ENCODE results near the gene NDUFA8. TPM values are rescaled to one million over a fixed set of nuclear protein-coding genes. Genes with fewer than 3 reads are reported as not detected.

Gene NDUFA8
- total and polyA plus RNA-seq, 2 experiments from 2014 or later, result 36.6 to 144 TPM

DNA sequence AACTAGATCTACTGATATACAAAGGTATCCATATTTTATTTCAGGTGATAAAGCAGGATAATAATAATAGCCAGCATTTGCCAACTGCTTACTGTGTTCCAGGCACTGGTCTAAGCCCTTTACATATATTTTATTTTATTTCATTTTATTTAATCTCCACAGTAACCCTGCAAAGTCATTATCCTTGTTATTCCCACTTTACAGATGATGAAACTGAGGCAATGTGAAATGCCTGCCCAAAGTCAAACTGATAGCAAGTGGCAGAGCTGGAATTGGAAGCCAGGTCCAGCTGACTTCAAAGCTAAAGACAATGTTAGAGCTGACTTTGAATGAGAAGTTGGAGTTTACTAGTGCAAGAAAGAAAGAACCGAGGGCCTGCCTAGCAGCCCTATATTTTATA, 25.0 kb upstream of the NDUFA8 start (continued):
- TF ChIP-seq, protein P1, sequence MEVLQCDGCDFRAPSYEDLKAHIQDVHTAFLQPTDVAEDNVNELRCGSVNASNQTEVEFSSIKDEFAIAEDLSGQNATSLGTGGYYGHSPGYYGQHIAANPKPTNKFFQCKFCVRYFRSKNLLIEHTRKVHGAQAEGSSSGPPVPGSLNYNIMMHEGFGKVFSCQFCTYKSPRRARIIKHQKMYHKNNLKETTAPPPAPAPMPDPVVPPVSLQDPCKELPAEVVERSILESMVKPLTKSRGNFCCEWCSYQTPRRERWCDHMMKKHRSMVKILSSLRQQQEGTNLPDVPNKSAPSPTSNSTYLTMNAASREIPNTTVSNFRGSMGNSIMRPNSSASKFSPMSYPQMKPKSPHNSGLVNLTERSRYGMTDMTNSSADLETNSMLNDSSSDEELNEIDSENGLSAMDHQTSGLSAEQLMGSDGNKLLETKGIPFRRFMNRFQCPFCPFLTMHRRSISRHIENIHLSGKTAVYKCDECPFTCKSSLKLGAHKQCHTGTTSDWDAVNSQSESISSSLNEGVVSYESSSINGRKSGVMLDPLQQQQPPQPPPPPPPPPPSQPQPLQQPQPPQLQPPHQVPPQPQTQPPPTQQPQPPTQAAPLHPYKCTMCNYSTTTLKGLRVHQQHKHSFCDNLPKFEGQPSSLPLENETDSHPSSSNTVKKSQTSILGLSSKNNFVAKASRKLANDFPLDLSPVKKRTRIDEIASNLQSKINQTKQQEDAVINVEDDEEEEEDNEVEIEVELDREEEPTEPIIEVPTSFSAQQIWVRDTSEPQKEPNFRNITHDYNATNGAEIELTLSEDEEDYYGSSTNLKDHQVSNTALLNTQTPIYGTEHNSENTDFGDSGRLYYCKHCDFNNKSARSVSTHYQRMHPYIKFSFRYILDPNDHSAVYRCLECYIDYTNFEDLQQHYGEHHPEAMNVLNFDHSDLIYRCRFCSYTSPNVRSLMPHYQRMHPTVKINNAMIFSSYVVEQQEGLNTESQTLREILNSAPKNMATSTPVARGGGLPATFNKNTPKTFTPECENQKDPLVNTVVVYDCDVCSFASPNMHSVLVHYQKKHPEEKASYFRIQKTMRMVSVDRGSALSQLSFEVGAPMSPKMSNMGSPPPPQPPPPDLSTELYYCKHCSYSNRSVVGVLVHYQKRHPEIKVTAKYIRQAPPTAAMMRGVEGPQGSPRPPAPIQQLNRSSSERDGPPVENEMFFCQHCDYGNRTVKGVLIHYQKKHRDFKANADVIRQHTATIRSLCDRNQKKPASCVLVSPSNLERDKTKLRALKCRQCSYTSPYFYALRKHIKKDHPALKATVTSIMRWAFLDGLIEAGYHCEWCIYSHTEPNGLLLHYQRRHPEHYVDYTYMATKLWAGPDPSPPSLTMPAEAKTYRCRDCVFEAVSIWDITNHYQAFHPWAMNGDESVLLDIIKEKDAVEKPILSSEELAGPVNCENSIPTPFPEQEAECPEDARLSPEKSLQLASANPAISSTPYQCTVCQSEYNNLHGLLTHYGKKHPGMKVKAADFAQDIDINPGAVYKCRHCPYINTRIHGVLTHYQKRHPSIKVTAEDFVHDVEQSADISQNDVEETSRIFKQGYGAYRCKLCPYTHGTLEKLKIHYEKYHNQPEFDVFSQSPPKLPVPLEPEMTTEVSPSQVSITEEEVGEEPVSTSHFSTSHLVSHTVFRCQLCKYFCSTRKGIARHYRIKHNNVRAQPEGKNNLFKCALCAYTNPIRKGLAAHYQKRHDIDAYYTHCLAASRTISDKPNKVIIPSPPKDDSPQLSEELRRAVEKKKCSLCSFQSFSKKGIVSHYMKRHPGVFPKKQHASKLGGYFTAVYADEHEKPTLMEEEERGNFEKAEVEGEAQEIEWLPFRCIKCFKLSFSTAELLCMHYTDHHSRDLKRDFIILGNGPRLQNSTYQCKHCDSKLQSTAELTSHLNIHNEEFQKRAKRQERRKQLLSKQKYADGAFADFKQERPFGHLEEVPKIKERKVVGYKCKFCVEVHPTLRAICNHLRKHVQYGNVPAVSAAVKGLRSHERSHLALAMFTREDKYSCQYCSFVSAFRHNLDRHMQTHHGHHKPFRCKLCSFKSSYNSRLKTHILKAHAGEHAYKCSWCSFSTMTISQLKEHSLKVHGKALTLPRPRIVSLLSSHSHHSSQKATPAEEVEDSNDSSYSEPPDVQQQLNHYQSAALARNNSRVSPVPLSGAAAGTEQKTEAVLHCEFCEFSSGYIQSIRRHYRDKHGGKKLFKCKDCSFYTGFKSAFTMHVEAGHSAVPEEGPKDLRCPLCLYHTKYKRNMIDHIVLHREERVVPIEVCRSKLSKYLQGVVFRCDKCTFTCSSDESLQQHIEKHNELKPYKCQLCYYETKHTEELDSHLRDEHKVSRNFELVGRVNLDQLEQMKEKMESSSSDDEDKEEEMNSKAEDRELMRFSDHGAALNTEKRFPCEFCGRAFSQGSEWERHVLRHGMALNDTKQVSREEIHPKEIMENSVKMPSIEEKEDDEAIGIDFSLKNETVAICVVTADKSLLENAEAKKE (CRISPR knock-in tag; IDR thresholded peaks at IDR 0.05), result no peak
- TF ChIP-seq, protein P2, sequence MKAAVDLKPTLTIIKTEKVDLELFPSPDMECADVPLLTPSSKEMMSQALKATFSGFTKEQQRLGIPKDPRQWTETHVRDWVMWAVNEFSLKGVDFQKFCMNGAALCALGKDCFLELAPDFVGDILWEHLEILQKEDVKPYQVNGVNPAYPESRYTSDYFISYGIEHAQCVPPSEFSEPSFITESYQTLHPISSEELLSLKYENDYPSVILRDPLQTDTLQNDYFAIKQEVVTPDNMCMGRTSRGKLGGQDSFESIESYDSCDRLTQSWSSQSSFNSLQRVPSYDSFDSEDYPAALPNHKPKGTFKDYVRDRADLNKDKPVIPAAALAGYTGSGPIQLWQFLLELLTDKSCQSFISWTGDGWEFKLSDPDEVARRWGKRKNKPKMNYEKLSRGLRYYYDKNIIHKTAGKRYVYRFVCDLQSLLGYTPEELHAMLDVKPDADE (IDR thresholded peaks at IDR 0.05), result no peak
- TF ChIP-seq ZNF114 (CRISPR knock-in tag; IDR thresholded peaks at IDR 0.05) (no peak), NANOG (IDR thresholded peaks at IDR 0.05; ENCODE audit: borderline replicate concordance) (no peak)
- TF ChIP-seq, protein P3, sequence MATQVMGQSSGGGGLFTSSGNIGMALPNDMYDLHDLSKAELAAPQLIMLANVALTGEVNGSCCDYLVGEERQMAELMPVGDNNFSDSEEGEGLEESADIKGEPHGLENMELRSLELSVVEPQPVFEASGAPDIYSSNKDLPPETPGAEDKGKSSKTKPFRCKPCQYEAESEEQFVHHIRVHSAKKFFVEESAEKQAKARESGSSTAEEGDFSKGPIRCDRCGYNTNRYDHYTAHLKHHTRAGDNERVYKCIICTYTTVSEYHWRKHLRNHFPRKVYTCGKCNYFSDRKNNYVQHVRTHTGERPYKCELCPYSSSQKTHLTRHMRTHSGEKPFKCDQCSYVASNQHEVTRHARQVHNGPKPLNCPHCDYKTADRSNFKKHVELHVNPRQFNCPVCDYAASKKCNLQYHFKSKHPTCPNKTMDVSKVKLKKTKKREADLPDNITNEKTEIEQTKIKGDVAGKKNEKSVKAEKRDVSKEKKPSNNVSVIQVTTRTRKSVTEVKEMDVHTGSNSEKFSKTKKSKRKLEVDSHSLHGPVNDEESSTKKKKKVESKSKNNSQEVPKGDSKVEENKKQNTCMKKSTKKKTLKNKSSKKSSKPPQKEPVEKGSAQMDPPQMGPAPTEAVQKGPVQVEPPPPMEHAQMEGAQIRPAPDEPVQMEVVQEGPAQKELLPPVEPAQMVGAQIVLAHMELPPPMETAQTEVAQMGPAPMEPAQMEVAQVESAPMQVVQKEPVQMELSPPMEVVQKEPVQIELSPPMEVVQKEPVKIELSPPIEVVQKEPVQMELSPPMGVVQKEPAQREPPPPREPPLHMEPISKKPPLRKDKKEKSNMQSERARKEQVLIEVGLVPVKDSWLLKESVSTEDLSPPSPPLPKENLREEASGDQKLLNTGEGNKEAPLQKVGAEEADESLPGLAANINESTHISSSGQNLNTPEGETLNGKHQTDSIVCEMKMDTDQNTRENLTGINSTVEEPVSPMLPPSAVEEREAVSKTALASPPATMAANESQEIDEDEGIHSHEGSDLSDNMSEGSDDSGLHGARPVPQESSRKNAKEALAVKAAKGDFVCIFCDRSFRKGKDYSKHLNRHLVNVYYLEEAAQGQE (IDR thresholded peaks at IDR 0.05; ENCODE audit: unreplicated experiment), result no peak

Data from GM23338 (cell line).